ENCODE measurements around the gene MOV10.
A peak's percentile ranks its signal among the peaks of the same experiment; 100 is the strongest.
"Not testable (repeated sequence)": the region's sequence is repeated elsewhere in the genome, so short reads cannot be mapped to it uniquely, and the experiment has no call there.

MOV10 gene

DNA sequence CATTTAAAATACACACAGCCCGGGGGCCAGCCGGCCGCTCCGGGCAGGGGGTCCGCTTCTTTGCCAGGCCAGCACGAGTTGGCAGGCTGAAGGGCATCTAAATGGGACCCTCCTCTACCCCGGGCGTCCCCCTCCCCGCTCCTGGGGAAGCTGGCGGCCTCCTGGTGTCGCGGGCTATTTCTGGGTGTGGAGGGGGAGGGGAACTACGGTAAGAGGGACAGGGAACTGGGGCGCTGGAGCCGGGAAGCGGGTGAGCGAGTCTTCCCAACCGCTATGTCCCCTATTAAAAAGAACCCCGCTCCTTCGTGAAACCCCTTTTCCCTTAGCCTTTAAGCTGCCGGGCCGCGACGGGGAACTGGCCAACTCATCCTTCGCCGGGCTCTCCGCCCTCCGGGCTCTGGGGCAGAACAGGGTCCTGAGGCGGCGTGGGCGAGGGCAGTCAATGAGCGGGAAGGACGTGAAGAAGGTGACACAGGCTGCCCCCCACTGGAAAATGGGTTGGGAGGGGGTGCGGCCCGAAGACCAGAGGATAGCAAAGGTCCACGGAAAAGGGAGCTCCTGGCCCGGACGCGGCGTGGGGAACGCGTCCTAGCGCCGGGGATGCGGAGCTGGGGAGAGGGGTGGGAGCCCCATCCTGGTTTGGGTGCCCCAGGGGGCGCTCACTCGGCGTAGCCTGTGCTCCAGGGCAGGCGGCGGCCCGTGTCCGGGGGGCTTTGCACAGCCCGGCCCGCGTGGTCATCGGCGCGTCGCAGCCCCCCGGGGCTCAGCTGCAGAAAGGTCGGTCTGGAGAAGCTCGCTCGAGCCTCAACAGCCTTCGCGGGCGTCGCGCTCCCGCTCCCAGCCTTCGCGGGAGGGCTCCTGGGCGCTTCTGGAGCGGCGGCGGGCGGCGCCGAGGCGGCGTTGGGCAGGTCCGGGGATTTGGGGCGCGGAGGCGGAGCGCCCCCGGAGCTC, 40.1 kb downstream of the MOV10 start:
- no peak for DNase-seq (ENCODE audit: low read depth)

DNA sequence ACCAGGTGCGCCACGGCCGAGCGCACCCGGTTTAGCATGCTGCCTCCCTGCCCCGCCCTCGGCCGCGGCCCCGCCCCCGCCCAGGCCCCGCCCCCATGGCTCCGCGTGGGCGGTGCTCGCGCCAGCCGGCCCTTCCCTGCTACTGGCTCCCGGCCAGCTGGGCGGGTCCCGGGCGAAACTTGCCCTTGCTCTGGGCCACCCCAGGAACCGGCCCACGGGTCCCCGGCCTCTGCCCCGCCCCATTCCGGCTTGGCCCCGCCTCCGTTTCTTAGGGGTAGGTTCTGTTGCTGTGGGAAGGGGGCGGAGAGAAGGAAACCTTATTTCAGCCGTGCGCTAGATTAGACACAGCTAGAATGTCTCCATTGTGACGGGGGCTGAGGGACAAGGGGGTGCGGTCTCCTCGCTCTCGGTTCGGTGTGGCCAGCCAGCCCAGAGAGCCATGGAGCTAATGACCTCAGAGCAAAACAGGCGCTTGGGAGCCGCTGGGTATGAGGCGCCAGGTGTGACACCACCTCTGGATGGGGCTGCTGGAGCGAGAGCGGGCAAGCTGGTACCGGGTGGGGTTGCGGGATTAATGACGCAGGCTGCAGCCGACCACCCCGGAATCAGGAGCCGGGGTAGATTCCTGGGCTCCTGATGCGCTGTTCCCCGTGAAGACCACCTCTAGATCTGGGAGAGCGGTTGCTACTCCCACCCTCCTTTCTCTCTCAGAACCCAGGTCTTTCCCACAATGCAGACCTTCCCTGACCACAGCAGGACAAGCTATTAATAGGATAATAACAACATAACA, 41.0 kb downstream of the MOV10 start, which contains the start of gene PPM1J:
Gene PPM1J (minus strand): TSS at position 69 of the 790 bp plus-strand sequence. CDS start 31 bp downstream, at position 38.
- DNase-seq (ENCODE audit: low read depth) = peak; percentile 82

DNA sequence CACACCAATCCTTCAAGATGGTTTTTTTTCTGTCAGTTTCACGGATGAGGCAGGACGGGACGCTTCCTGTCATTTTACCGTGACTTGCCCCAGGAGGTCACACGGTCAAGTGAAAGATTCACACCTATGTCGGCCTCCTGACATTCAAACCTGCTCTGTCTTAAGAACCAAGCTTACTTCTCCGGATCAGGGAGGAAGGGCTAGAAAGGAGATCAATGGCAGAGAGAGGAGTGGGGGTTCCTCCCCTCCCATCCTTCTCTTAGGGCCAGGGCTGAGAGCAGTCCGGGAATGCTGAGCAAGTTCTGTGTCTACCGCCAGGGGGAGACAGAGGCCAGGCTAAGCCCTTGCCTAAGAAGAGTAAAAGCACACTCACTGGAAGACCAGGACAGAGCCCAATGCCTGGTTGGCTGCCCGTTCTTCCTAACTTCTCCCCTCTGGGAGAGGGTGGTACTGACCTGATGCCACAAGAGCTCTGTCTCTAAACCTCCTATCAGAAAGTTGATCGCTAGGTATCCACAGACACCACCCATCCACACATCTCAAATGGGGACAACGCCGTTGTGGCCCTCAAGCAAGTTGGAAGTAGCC, 41.8 kb downstream of the MOV10 start:
- peak; percentile 57 for DNase-seq (ENCODE audit: low read depth)

- DNase-seq (ENCODE audit: low read depth) = no peak
These were observed 42.9 kb downstream of the MOV10 start for GRCh38 chr1:112717263-112717873.

DNA sequence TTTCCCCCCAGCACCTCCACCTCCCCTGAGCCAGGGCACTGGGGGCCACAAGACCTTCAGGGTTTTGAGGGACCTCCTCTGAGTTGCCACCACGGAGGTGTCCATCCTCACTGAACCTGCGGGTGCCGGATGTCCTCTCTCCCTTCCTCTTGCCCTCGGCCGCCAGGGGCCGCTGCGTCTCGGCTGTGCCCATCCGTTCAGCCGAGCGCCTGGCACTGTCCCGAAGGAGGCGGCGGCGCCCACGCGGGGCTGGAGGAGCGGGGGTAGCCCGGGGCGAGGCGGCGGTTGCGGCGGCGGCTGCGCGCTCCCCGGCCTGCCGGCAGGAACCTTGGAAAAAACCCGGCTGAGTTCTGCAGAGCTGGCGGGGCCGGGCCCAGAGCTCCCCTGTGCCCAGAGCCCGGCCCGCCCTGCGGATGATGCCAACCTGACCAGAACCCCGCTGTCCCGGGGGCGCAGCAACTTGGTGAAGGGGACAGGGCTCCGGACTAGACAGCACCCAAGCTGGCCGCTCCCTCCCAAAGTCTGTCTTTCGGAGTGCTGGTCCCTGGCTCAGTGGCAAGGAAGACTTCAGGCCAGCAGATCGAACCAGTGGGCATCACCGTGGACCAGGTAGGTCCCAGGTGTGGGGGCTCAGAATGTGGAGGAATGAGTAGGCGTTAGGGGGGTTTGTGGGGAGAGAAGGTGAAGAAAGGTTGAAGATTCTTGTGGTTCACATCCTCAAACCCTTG, 44.4 kb downstream of the MOV10 start:
- peak; percentile 47 for DNase-seq (ENCODE audit: low read depth)

DNA sequence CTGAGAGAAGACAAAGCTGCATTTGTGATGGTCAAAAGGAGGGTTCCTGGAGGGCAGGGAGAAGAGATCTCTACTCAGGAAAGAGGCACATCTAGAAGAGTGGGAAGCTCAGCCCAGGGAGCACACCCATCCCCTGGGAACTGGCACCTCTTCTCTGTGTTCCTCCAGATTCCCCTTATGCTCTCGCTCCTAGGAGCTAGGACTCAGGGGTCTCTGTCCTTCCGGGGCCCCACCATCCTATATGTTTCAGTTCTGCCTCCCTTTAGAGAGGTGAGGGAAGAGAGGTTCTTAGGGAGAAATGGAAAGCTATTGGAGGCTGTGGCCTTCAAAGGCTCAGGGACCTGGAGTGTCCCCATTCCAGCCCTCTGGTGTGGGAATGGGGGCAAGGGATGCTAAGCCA, 45.2 kb downstream of the MOV10 start:
- DNase-seq (ENCODE audit: low read depth) = no peak

GRCh38 chr1:112720800-112721199, 46.3 kb downstream of the MOV10 start:
- no peak for DNase-seq (ENCODE audit: low read depth)

DNA sequence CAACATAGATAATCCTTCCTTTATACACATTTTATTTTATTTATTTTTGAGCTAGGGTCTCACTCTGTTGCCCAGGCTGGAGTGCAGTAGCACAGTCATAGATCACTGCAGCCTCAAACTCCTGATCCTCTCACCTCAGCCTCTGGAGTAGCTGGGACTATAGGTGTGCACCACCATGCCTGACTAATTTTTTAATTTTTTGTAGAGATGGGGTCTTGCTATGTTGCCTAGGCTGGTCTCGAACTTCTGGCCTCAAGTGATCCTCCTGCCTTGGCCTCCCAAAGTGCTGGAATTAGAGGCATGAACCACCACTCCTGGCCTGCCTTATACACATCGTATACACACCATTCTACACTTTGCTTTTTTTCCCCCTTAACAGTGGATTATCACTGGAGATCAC, 46.8 kb downstream of the MOV10 start:
- not testable (repeated sequence) for DNase-seq (ENCODE audit: low read depth)

DNA sequence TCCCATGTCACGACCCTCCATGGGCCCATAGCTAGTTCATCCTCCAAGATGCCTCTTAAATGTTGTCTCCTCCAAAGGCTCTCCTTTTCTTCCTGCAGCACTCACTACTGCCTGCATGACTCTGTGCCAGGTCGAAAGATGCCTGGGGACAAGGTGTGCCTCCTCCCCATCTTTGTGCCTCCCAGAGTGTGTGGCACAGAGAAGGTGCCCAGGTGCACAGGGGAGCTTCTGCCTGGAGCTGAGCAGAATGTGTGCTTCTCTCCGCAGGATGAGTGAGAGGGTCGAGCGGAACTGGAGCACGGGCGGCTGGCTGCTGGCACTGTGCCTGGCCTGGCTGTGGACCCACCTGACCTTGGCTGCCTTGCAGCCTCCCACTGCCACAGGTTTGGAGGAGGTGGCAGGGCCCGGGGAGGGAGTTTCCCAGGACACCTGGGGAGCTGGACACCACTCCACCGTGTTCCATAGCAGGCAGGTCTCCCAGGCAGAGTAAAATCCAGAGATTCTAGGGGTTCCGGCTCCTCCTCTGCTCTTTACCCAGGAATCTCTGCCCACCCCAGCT, 47.6 kb downstream of the MOV10 start:
- no peak for DNase-seq (ENCODE audit: low read depth)

- no peak for DNase-seq (ENCODE audit: low read depth)
These were observed 48.4 kb downstream of the MOV10 start for GRCh38 chr1:112722601-112723510.

- no peak for DNase-seq (ENCODE audit: low read depth)
These were observed 49.0 kb downstream of the MOV10 start for GRCh38 chr1:112723511-112723839.

DNA sequence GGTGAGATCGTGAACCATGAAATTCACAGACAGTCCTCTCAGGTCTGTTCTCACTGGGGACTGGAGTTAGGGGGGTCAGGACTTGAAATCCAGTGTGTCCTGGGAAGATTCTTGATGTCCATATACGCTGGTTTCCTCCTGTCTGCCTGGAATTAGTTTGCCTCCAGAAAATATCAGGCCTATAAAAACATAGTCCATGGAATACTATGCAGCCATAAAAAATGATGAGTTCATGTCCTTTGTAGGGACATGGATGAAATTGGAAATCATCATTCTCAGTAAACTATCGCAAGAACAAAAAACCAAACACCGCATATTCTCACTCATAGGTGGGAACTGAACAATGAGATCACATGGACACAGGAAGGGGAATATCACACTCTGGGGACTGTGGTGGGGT, 49.8 kb downstream of the MOV10 start:
- DNase-seq (ENCODE audit: low read depth) = not testable (repeated sequence)

GRCh38 chr1:112727716-112728115, 53.3 kb downstream of the MOV10 start:
- no peak for DNase-seq (ENCODE audit: low read depth)

- DNase-seq (ENCODE audit: low read depth) = not testable (repeated sequence)
These were observed 54.0 kb downstream of the MOV10 start for GRCh38 chr1:112728306-112728971.

DNA sequence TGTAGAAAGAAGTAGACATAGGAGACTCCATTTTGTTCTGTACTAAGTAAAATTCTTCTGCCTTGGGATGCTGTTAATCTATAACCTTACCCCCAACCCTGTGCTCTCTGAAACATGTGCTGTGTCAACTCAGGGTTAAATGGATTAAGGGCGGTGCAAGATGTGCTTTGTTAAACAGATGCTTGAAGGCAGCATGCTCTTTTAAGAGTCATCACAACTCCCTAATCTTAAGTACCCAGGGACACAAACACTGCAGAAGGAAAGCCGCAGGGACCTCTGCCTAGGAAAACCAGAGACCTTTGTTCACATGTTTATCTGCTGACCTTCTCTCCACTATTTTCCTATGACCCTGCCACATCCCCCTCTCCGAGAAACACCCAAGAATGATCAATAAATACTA, 54.6 kb downstream of the MOV10 start:
- not testable (repeated sequence) for DNase-seq (ENCODE audit: low read depth)

DNA sequence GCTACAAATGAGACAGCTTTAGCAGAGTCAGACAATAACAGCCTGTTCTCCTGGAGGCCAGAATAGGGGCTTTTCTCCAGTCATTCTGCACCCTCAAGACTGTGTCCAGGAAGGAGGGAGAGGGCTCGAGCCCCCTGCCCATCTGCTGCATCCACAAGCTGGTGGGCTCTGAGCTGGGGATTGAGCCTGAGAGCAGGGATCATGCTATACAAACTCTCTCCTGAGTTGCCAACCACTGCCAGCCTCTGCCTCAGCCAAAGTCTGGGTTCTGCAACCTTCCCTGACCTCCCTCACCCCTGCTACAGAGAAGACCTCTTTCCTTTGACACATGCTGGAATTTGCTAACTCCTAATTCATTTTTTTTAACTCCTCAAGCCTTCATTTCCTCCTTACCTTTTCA, 55.5 kb downstream of the MOV10 start:
- DNase-seq (ENCODE audit: low read depth) = no peak

GRCh38 chr1:112731451-112731850, 57.0 kb downstream of the MOV10 start:
- no peak for DNase-seq (ENCODE audit: low read depth)

DNA sequence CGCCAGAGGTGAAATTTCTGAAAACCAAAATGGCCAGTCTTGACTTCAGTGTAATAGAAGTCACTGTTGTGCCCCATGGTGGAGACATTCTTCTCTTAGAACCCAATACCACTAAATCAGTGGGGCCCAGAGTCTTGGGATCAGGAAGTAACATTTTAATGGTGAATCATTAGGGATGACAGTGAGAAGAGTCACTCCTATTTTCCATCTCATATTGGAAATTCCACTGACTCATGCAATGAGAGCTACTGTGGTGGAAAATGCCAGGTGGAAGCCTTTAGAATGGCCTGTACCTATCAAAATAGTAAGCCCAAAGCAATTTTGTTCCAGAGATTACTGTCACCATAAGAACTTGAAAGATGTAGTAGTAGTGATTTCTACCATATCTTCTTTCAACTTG, 61.3 kb downstream of the MOV10 start:
- DNase-seq (ENCODE audit: low read depth) = no peak

DNA sequence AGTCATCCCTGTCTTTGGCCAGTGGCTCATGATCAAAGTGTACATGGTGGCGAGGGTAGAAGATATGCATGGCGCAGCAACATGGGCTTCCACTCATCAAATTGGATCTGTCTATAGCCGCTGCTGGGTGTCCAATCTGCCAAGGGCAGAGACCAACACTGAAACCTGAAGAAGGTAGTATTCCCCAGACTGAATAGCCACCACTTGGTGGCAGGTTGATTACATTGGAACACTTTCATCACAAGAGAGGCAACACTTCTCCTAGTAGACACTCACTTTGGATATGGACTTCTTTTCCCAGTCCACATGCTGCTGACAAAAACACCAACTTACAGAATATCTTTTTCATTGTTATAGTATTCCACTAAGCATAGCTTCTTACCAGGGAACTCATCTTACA, 63.1 kb downstream of the MOV10 start:
- DNase-seq (ENCODE audit: low read depth) = no peak
